PC-3 (cell line): ENCODE measurements around the gene EPN2. TPM values are rescaled to one million over a fixed set of nuclear protein-coding genes. Genes with fewer than 3 reads are reported as not detected.

Experiments
- ATAC-seq: fragments of 200-7000 bp; cut with Tn5 transposase; 2 replicates; pipeline ENCODE4 v1.9.1; 2020; ENCODE audit warnings: mild to moderate bottlenecking, moderate library complexity
- BruUV-seq: library from RNA; stranded (reverse); fragments of 400-500 nt; replicated peaks from 2 replicates; lab custom pipeline; 2021; lab: Mats Ljungman, UMichigan
- CTCF ChIA-PET: fragments of 300-600 bp; sonication (Branson Sonifier 250); formaldehyde crosslinking; loops from one replicate; lab custom pipeline; 2022; ENCODE audit warnings: antibody characterized with exemption; lab: Charles Lee
- POLR2A ChIA-PET: fragments of 300-600 bp; sonication (Branson Sonifier 250); formaldehyde crosslinking; loops from one replicate; lab custom pipeline; 2022; ENCODE audit warnings: antibody characterized with exemption; ENCODE audit not compliant: unreplicated experiment; lab: Charles Lee
- DNase-seq: peaks from one replicate; pipeline ENCODE4 v3.0.0-alpha.2; 2015
- H2AFZ ChIP-seq: fragments of 300-600 bp; sonication (generic); 2 replicates; pipeline ENCODE4 v1.6.0; 2016; ENCODE audit warnings: antibody characterized with exemption, low read length
- H3F3A ChIP-seq: fragments of 300-600 bp; sonication (generic); one replicate; pipeline ENCODE4 v1.6.0; 2017; ENCODE audit warnings: antibody characterized with exemption, low read length, control low read depth, mild to moderate bottlenecking; ENCODE audit not compliant: unreplicated experiment
- H3K27ac ChIP-seq: fragments of 300-600 bp; sonication (generic); 2 replicates; pipeline ENCODE4 v1.5.1; 2016; ENCODE audit warnings: mild to moderate bottlenecking, low read length
- H3K27me3 ChIP-seq: fragments of 300-600 bp; sonication (generic); 2 replicates; pipeline ENCODE4 v1.6.1; 2016; ENCODE audit warnings: low read length, mixed read lengths
- H3K36me3 ChIP-seq: fragments of 300-600 bp; sonication (generic); 2 replicates; pipeline ENCODE4 v1.6.1; 2016; ENCODE audit warnings: low read depth, mixed run types, low read length, mixed read lengths
- H3K4me1 ChIP-seq: fragments of 300-600 bp; sonication (generic); 2 replicates; pipeline ENCODE4 v1.5.1; 2016; ENCODE audit warnings: low read length; ENCODE audit not compliant: insufficient read depth
- H3K4me2 ChIP-seq: fragments of 300-600 bp; sonication (generic); 2 replicates; pipeline ENCODE4 v1.6.0; 2016; ENCODE audit warnings: low read length
- H3K4me3 ChIP-seq: fragments of 300-600 bp; sonication (generic); 2 replicates; pipeline ENCODE4 v1.5.1; 2016; ENCODE audit warnings: mild to moderate bottlenecking, low read length, mixed read lengths
- H3K79me2 ChIP-seq: fragments of 300-600 bp; sonication (generic); 2 replicates; pipeline ENCODE4 v1.6.1; 2017; ENCODE audit warnings: low read length, mixed read lengths
- H3K9ac ChIP-seq: fragments of 300-600 bp; sonication (generic); 2 replicates; pipeline ENCODE4 v1.6.0; 2016; ENCODE audit warnings: mild to moderate bottlenecking, low read length
- H3K9me2 ChIP-seq: fragments of 300-600 bp; sonication (generic); replicated peaks from 2 replicates; pipeline ENCODE4 v1.6.1; 2016; ENCODE audit warnings: mixed run types, low read length, mixed read lengths
- H3K9me3 ChIP-seq: fragments of 300-600 bp; sonication (generic); 2 replicates; pipeline ENCODE4 v1.6.1; 2016; ENCODE audit warnings: low read length, mixed read lengths
- H4K20me1 ChIP-seq: fragments of 300-600 bp; sonication (generic); 2 replicates; pipeline ENCODE4 v1.6.1; 2016; ENCODE audit warnings: low read length, mixed read lengths
- CTCF ChIP-seq: fragments of 300-600 bp; sonication (generic); conservative IDR thresholded peaks from 2 replicates; pipeline ENCODE4 v1.5.1; 2017; ENCODE audit warnings: antibody characterized with exemption, low read depth, mild to moderate bottlenecking, low read length
- EZH2 ChIP-seq: fragments of 300-600 bp; sonication (generic); IDR thresholded peaks from one replicate; pipeline ENCODE4 v1.6.1; 2017; ENCODE audit warnings: antibody characterized with exemption, mild to moderate bottlenecking, low read length; ENCODE audit not compliant: unreplicated experiment
- EZH2phosphoT487 ChIP-seq: fragments of 300-600 bp; sonication (generic); IDR thresholded peaks from 2 replicates; pipeline ENCODE4 v1.6.1; 2018; ENCODE audit warnings: mild to moderate bottlenecking, antibody characterized with exemption, low read length, borderline replicate concordance
- intact Hi-C: fragments of 100-400 bp; cut with micrococcal nuclease; formaldehyde crosslinking; loops from 2 replicates; pipeline ENCODE4 v1.9.0; 2023
- total RNA-seq: library from RNA; depleted of rRNA; stranded (reverse); fragments of >200 nt; gene quantifications from 2 replicates; pipeline ENCODE4 v1.2.3, GENCODE V29; 2014

The EPN2 gene
- total RNA-seq, 1 experiment from 2014 or later: 46.4 TPM

- peaks cover 10% of the 10 kb centered on the region for H3K36me3 ChIP-seq
- no peak for TF ChIP-seq EZH2
- TF ChIP-seq CTCF: no peak
- ChIA-PET POLR2A (no interaction called here), CTCF (no interaction called here)
- no peaks in the 10 kb centered on the region for H3K9me2 ChIP-seq
- H3K4me3 ChIP-seq: no peak overlapping the region
- no peak overlapping the region for H3K27ac ChIP-seq
- no peak for ATAC-seq
- DNase-seq: no peak
- no peak overlapping the region for H2AFZ ChIP-seq
- no peak overlapping the region for H3K4me2 ChIP-seq
- no TSS peak for BruUV-seq
- H3F3A ChIP-seq: no peaks in the 10 kb centered on the region
- H3K9me3 ChIP-seq: 0 out of 2 replicates have a peak, but pooled peaks cover 9% of the 10 kb centered on the region
- intact Hi-C loops: no loop called here
- no peaks in the 10 kb centered on the region for H3K27me3 ChIP-seq
- H3K4me1 ChIP-seq: peaks cover 20% of the 10 kb centered on the region
- no peaks in the 10 kb centered on the region for H3K79me2 ChIP-seq
- no peak overlapping the region for H3K9ac ChIP-seq
- no peaks in the 10 kb centered on the region for H4K20me1 ChIP-seq
These were observed 91.4 kb downstream of the EPN2 start for GRCh38 chr17:19328441-19329061.

DNA sequence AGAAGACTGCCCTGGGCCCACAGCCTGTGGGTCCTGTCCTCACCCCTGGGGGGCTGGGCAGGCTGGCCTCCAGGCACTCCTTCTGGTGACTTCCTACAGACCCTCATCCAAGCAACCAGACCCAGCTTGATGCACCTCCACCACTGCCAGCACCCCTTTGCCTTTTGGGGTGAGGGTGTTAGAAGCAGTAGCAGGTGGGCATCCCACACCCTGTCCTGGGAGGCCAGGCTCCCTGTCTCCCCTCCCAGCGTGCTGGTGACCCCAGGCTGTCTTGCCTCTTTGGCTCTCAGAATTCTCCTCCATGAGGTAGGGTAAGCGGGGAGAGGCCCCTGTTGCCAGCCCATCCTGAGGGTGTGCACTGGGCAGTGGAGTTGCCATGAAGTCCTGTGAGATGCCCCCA lies 92.0 kb downstream of the EPN2 start:
- no peak overlapping the region for H3K4me3 ChIP-seq
- H3K36me3 ChIP-seq: peaks cover 10% of the 10 kb centered on the region
- 0 out of 2 replicates have a peak, but pooled peaks cover 9% of the 10 kb centered on the region for H3K9me3 ChIP-seq
- CTCF ChIA-PET: no interaction called here
- ATAC-seq (no peak), DNase-seq (no peak)
- H3K9me2 ChIP-seq: no peaks in the 10 kb centered on the region
- H3K4me2 ChIP-seq: no peak overlapping the region
- TF ChIP-seq EZH2 (no peak), CTCF (no peak), EZH2phosphoT487 (no peak)
- no TSS peak for BruUV-seq
- POLR2A ChIA-PET: no interaction called here
- H3K27ac ChIP-seq: no peak overlapping the region
- peaks cover 20% of the 10 kb centered on the region for H3K4me1 ChIP-seq
- H3K9ac ChIP-seq: no peak overlapping the region
- intact Hi-C loops: no loop called here
- no peaks in the 10 kb centered on the region for H4K20me1 ChIP-seq
- H3F3A ChIP-seq: no peaks in the 10 kb centered on the region
- H2AFZ ChIP-seq: no peak overlapping the region
- H3K27me3 ChIP-seq: no peaks in the 10 kb centered on the region
- H3K79me2 ChIP-seq: no peaks in the 10 kb centered on the region

GRCh38 chr17:19329839-19330238 lies 92.7 kb downstream of the EPN2 start:
- H3K9me2 ChIP-seq: no peaks in the 10 kb centered on the region
- POLR2A ChIA-PET: no interaction called here
- ATAC-seq (no peak), DNase-seq (no peak)
- no peak overlapping the region for H3K9ac ChIP-seq
- H3K4me2 ChIP-seq: no peak overlapping the region
- H3K4me3 ChIP-seq: no peak overlapping the region
- no peaks in the 10 kb centered on the region for H3K27me3 ChIP-seq
- BruUV-seq: no TSS peak
- no peaks in the 10 kb centered on the region for H3F3A ChIP-seq
- no peaks in the 10 kb centered on the region for H4K20me1 ChIP-seq
- intact Hi-C loops: no loop called here
- H3K36me3 ChIP-seq: peaks cover 7% of the 10 kb centered on the region
- H3K4me1 ChIP-seq: peaks cover 20% of the 10 kb centered on the region
- CTCF ChIA-PET: no interaction called here
- H3K79me2 ChIP-seq: no peaks in the 10 kb centered on the region
- H3K9me3 ChIP-seq: 0 out of 2 replicates have a peak, but pooled peaks cover 7% of the 10 kb centered on the region
- no peak overlapping the region for H2AFZ ChIP-seq
- TF ChIP-seq EZH2 (no peak), CTCF (no peak)
- H3K27ac ChIP-seq: no peak overlapping the region
